ENCODE data around the gene IL17REL. TPM values are rescaled to one million over a fixed set of nuclear protein-coding genes. Genes with fewer than 3 reads are reported as not detected.

IL17REL gene
- total RNA-seq, 1 donor from 2014 or later = not detected

DNA sequence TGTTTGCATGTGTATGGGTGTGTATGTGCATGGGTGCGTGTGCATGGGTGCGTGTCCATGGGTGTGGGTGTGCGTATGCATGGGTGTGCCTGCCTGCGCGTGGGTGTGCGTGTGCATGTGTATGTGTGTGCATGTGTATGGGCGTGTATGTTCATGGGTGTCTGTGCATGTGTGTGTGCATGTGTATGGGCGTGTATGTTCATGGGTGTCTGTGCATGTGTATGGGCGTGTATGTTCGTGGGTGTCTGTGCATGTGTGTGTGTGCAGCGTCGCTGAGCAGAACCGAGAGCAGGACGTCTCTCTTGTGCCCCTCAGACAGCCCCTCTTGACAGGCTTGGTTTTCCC is 13.9 kb downstream of the IL17REL start:
- TF ChIP-seq, protein P1, sequence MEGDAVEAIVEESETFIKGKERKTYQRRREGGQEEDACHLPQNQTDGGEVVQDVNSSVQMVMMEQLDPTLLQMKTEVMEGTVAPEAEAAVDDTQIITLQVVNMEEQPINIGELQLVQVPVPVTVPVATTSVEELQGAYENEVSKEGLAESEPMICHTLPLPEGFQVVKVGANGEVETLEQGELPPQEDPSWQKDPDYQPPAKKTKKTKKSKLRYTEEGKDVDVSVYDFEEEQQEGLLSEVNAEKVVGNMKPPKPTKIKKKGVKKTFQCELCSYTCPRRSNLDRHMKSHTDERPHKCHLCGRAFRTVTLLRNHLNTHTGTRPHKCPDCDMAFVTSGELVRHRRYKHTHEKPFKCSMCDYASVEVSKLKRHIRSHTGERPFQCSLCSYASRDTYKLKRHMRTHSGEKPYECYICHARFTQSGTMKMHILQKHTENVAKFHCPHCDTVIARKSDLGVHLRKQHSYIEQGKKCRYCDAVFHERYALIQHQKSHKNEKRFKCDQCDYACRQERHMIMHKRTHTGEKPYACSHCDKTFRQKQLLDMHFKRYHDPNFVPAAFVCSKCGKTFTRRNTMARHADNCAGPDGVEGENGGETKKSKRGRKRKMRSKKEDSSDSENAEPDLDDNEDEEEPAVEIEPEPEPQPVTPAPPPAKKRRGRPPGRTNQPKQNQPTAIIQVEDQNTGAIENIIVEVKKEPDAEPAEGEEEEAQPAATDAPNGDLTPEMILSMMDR (IDR thresholded peaks at IDR 0.05) = no peak
- no peak for TF ChIP-seq POLR2AphosphoS5 (IDR thresholded peaks at IDR 0.05; ENCODE audit: insufficient read depth in 1 of 2, low read depth in 1 of 2)
- no peak for TF ChIP-seq POLR2A (IDR thresholded peaks at IDR 0.05)
- Histone ChIP-seq H3K4me1 (peaks cover 3% of the 10 kb centered on the region), H3K27ac (no peak overlapping the region), H3K36me3 (no peaks in the 10 kb centered on the region), H3K4me3 (no peak overlapping the region), H3K9me3 (no peaks in the 10 kb centered on the region), H3K27me3 (no peaks in the 10 kb centered on the region)
- no peak for DNase-seq (ENCODE audit: extremely low spot score in 2 of 2)
- intact Hi-C loops (cut with DNase I) = no loop called here

DNA sequence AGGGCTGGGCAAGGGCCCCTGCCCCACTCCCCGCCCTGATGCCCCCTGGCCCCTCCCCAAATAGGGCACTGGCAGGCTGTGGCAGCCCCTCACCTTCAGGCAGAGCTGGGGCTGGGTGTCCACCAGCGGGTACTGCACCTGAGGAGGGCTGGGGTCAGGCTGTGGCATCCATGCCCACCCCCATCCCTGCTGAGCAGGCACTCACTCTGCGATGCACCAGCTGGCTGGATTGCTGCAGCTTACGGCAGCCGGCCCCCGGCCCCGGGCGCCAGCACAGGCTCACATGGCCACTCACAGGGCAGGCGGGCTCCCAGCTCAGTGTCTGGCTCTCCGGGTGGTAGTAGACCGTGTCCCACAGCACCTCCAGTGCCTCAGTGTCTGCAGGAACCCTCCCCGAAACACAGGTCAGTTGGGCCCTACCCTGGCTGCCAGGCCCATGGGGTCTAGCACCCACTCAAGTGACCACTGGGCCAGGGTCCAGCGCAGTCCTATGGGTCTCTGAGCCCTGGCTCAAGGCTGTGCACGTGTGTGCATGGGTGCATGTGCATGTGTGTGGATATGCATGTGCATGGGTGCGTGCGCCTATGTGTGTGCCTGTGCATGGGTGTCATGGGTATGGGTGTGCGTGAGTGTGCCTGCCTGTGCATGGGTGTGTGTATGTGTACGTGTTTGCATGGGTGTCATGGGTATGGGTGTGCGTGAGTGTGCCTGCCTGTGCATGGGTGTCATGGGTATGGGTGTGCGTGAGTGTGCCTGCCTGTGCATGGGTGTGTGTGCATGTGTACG is 14.4 kb downstream of the IL17REL start:
- TF ChIP-seq POLR2A (IDR thresholded peaks at IDR 0.05) (no peak), POLR2AphosphoS5 (IDR thresholded peaks at IDR 0.05; ENCODE audit: insufficient read depth in 1 of 2, low read depth in 1 of 2) (no peak)
- TF ChIP-seq, protein P1 (IDR thresholded peaks at IDR 0.05) = no peak
- Histone ChIP-seq H3K9me3 (no peaks in the 10 kb centered on the region), H3K36me3 (no peaks in the 10 kb centered on the region), H3K4me3 (no peak overlapping the region), H3K27ac (no peak overlapping the region), H3K4me1 (peaks cover 3% of the 10 kb centered on the region), H3K27me3 (no peaks in the 10 kb centered on the region)
- intact Hi-C loops (cut with DNase I) = no loop called here
- peak; percentile 64 to 79 for DNase-seq (ENCODE audit: extremely low spot score in 2 of 2)

DNA sequence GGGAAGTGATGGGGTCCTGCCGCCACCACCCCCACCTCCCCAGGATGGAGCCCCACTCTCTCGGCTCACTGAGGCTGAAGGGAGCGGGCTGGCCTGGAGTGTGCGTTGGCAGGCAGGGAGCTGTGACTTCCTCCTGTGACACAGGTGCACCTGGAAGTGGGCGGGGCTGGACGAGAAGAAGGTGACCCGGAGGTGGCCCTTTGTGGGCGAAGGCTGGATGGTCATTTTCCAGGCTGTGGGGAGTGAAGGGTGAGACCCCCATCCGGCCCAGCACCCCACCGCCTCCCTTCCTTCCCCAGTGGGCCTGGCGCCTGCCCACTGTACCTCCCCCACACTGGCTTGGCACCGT is 15.3 kb downstream of the IL17REL start:
- peak; percentile 64 to 69 for DNase-seq (ENCODE audit: extremely low spot score in 2 of 2)
- Histone ChIP-seq H3K4me1 (peaks cover 3% of the 10 kb centered on the region), H3K36me3 (no peaks in the 10 kb centered on the region), H3K4me3 (no peak overlapping the region), H3K9me3 (no peaks in the 10 kb centered on the region), H3K27me3 (no peaks in the 10 kb centered on the region), H3K27ac (no peak overlapping the region)
- TF ChIP-seq POLR2AphosphoS5 (IDR thresholded peaks at IDR 0.05; ENCODE audit: insufficient read depth in 1 of 2, low read depth in 1 of 2) (no peak), POLR2A (IDR thresholded peaks at IDR 0.05) (no peak)
- TF ChIP-seq, protein P1 (IDR thresholded peaks at IDR 0.05) = no peak
- intact Hi-C loops (cut with DNase I) = no loop called here

DNA sequence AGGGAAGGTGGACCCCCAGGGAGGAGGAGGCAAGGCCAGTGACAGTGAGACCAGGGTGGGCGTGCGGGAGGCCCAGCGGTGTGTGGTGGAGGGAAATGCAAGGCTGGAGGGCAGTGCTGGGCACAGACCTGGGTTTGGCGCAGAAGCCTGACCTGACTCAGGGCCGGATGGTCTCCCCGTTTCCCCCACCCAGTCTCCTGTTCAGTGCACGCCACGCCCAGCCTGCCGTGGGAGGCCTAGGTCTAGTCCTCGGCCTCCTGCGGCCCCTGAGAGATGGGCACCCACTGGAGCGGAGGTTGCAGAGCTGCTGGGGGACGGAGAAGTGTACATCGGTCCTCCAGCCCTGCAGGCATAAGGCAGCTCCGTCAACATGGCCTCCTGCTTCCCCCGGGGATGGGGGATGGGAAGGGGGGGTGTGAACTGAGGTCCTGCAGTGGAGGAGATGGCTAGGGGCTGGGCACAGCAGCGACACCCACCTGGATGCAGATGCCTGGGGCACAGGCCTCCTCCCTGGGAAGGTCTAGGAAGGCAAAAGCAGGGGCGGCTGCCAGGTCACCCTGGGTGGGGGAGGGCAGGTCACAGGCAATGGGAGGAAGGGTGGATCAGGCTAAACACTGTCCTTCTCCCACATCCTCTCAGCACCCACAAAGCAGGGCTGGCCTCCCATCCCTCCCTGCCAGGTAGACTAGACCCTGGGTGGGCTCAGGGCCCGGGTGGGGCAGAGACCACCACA is 15.9 kb downstream of the IL17REL start:
- H3K27me3 ChIP-seq = no peaks in the 10 kb centered on the region
- H3K9me3 ChIP-seq = no peaks in the 10 kb centered on the region
- H3K4me1 ChIP-seq = peaks cover 3% of the 10 kb centered on the region
- DNase-seq (ENCODE audit: extremely low spot score in 2 of 2) = peak; percentile 65 to 96
- H3K27ac ChIP-seq = no peak overlapping the region
- TF ChIP-seq, protein P1 (IDR thresholded peaks at IDR 0.05) = no peak
- TF ChIP-seq POLR2AphosphoS5 (IDR thresholded peaks at IDR 0.05; ENCODE audit: insufficient read depth in 1 of 2, low read depth in 1 of 2) (no peak), POLR2A (IDR thresholded peaks at IDR 0.05) (no peak)
- intact Hi-C loops (cut with DNase I) = no loop called here
- no peak overlapping the region for H3K4me3 ChIP-seq
- H3K36me3 ChIP-seq = no peaks in the 10 kb centered on the region

DNA sequence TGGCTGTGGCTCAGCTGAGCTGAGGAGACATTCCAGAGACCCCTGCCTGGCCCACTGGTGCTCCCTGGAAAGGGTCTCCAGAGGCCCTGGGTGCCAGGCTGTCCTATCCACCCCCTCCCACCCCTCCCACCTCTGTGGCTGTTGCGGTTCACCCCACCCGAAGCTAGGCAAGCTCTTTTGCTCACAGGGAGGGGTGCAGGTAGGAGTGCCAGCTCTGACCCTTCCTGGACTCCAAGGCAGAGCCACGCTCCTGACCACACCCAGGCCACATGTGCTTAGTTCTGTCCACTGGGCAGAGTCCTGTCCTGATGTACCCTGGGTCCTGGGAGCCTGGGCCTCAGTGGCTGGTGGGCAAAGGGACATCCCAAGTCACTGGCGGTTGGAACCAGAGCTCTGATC is 16.4 kb downstream of the IL17REL start:
- Histone ChIP-seq H3K4me3 (no peak overlapping the region), H3K36me3 (no peaks in the 10 kb centered on the region), H3K27me3 (no peaks in the 10 kb centered on the region), H3K4me1 (peaks cover 3% of the 10 kb centered on the region), H3K9me3 (peaks cover 5% of the 10 kb centered on the region), H3K27ac (no peak overlapping the region)
- DNase-seq (ENCODE audit: extremely low spot score in 2 of 2) = peak in 1 of 2 donors; percentile 83
- TF ChIP-seq, protein P1 (IDR thresholded peaks at IDR 0.05) = no peak
- TF ChIP-seq POLR2AphosphoS5 (IDR thresholded peaks at IDR 0.05; ENCODE audit: insufficient read depth in 1 of 2, low read depth in 1 of 2) = no peak
- TF ChIP-seq POLR2A (IDR thresholded peaks at IDR 0.05) = no peak
- intact Hi-C loops (cut with DNase I) = no loop called here
